NCI-H460 (cell line): Measurements from ENCODE around the gene LGALS1. TPM values are rescaled to one million over a fixed set of nuclear protein-coding genes. Genes with fewer than 3 reads are reported as not detected.

Experiments
- DNase-seq: peaks from one replicate; pipeline ENCODE4 v3.0.0-alpha.2; 2016; ENCODE audit warnings: low read depth; ENCODE audit errors: extremely low read depth
- polyA plus RNA-seq: library from polyadenylated mRNA; depleted of rRNA; stranded (reverse); fragments of >200 nt; gene quantifications from 2 replicates; pipeline ENCODE4 v1.2.3, GENCODE V29; 2014; cell fraction: nucleus; rRNA removed
- total RNA-seq: library from RNA; depleted of rRNA; stranded (reverse); fragments of >200 nt; shearing (Covaris generic); gene quantifications from 2 replicates; pipeline ENCODE4 v1.2.3, GENCODE V29; 2014; rRNA removed

LGALS1 gene
- 742 and 842 TPM in 2 replicates for total RNA-seq
- 498 and 1,078 TPM in 2 replicates for polyA plus RNA-seq

DNA sequence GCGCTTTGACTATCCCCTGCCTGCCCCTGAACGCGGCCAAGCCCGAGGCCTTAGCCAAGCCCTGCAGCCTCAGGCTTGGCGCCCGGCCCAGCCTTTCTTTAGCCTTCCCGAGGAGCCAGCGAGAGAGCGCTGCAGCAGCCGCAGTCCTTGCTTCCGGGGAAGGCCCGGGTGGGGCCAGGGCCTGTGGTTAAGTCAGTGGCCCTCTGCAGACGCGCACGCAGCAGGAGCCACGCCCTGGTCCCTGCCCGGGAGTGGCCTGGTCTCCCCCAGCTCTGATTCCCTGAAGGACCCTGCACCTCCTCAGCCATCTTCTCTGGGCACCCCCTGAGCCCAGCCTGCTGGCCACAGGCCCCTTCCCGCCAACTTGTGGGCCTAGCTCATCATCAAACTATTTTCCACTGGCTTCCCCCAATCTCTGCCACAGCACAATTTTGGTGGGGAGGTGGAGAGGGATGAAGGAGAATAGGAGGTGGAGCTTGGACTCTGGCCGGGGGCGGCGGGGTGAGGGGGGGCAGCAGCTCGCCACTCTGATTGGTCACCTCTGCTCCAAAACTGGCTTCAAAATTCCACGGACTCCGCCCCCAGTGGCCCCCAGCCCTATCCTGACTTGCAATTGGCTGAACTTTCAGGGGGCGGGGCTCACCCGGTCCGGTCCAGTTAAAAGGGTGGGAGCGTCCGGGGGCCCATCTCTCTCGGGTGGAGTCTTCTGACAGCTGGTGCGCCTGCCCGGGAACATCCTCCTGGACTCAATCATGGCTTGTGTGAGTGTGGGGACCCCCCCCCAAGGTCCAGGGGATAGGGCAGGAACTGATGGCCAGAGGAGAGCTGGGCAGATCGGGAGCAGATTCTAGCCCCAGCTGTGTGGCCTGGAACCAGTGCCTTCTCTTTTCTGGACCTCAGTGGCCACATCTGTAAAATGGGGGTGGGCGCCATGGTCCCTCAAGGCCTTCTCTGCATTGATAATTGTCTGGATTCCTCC, at the start of gene LGALS1:
Gene LGALS1, plus strand, starts transcription at position 686 of the 979 bp plus-strand sequence. Its CDS starts 67 bp downstream, at position 753.
- DNase-seq = peak; percentile 88

DNA sequence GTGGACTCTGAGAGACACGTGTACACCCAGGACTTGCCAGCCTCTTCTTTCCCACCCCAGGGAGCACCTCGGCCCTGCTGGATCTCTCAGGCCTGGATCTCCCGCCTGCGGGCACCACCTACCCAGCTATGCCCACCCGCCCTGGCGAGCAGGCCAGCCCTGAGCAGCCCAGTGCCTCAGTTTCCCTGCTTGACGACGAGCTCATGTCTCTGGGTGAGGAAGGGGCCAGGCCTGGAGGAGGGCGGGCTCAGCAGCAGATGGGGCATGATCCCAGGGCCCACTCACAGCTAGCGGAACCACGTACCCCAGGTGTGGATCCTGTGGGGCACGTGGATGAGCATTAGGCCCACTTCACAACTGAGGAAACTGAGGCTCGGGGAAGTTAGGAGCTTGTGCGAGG, 49.7 kb upstream of the LGALS1 start:
- no peak for DNase-seq

DNA sequence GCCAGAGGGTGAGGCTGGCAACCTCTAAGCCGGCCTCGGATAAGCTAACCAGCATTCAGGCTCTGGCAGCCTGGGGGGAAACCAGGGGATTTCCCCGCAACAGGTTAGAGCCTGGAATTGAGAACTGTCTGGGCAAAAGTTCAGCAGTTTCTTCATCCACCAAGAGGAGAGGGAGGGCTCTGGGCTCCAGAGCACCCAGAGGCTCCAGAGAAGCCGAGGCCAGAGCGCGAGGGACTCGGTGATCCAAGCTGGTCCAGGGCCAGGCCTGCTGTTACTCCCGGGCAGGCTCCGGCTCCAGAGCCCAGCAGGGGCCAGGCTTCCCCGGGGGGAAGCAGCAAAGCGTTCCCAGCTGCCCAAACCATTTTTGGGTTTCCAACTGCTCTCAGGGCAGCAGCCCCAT, 49.3 kb upstream of the LGALS1 start:
- DNase-seq = no peak

DNA sequence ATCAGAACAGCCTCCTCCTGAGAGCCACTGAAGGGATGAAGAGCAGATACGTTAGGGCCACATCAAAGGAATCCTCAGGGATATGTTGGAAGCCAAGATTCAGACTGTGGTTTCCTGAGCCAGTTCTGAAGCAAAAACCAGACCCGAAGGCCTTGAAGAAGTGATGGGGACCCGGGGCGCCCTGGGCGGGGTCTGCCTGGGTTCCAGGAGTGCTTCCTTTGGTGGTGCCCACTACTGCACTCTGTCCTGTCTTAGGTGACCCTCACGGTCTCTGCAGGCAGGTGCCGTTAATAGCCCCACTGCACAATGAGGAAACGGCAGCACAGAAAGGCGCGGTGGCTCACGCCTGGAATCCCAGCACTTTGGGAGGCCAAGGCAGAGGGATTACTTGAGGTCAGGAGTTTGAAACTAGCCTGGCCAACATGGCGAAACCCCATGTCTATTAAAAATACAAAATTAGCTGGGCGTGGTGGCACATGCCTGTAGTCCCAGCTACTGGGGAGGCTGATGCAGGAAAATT, 48.8 kb upstream of the LGALS1 start:
- no peak for DNase-seq

DNA sequence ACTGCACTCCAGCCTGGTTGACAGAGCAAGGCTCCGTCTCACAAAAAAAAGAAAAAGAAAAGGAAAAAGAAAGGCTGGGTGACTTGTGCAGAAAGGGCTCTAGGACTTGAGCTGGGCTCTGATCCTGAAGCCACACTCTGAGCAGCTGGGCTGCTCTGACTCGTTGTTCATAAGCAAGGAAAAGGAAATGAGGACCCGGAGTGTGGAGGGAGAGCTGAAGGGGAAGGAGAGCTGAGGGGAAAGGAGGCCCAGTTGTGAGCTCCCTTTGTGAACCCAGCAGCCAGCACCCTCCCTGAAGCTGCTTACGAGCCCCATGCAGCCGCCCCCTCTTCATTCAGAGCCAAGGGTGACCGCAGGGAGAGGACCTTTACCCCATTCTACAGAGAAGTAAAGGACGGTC, 48.3 kb upstream of the LGALS1 start:
- DNase-seq = no peak

DNA sequence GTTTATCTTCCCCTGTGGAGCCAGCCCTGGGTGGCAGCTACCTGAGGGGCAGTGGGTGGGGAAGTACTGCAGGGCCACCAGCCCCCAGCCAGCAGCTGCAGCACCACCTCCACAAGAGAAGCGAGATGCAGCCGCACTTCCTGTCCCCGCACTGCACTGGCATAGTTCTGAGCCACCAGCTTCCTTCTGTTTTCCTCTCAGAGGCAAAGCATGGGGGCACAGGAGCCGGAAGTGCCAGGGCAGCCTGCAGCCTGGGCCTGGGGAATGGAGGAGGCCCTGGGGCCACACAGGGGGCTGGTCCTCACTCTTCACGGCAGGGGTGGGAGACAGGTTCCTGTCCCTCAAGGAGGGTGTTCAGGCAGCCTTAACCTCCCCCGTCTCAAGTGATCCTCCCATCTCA, 47.9 kb upstream of the LGALS1 start:
- DNase-seq = no peak

DNA sequence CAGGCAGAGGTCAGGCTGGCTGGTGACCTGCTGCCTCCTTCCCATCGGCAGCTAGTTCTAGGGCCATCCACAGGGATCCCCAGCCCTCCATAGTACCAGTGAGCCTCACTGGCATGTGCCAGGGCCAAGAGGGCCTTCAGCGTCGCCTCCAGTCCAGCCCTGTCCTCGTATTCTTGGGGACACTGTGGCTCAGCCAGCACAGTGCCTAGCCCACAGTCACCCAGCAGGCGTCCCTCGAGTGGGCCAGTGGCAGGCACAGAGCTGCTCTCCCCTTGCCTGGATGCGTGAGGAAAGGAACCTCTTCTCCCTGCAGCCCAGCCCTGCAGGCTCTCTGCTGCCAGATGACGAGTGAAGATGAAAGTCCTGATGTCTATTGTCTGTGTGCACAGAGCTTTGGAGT, 46.6 kb upstream of the LGALS1 start:
- no peak for DNase-seq

DNA sequence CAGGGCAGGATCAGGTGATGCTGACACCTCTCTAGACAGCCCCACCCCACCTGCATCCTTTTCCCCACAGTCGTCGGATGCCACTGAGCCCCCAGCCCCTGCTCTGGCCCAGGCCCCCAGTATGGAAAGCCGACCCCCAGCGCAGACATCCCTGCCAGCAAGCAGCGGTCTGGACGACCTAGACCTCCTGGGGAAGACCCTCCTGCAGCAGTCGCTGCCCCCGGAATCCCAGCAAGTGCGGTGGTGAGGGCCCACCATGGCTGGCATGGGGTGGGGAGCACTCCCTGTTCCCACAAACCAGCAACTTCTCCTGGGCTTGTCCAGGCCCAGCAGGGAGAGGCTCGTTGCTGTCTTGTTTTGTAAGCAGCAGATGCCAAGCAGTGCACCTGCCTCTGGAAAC, 45.5 kb upstream of the LGALS1 start:
- no peak for DNase-seq

DNA sequence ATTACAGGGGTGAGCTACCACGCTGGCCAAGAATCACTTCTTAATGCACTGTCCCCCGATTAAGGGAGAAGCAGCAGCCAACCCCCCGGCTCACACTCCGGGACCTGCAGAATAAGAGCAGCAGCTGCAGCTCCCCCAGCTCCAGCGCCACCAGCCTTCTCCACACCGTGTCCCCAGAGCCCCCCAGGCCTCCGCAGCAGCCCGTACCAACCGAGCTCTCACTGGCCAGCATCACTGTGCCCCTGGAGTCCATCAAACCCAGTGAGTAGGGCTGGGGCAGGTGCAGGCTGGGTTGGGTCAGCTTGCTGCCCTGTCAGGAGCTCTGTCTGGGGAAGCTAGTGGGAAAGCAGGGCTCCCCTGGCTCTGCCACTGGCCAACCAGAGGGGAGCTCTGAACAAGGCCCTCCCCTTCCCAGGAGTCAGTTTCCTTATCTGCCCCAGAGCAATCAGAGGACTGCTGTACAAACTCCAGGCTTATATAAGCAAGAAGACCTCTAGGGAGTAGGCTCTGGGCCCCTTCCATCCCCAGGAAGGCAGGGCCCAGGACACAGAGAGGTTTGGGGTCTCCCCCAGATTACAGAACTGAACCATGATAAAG, 44.5 kb upstream of the LGALS1 start:
- DNase-seq = no peak

DNA sequence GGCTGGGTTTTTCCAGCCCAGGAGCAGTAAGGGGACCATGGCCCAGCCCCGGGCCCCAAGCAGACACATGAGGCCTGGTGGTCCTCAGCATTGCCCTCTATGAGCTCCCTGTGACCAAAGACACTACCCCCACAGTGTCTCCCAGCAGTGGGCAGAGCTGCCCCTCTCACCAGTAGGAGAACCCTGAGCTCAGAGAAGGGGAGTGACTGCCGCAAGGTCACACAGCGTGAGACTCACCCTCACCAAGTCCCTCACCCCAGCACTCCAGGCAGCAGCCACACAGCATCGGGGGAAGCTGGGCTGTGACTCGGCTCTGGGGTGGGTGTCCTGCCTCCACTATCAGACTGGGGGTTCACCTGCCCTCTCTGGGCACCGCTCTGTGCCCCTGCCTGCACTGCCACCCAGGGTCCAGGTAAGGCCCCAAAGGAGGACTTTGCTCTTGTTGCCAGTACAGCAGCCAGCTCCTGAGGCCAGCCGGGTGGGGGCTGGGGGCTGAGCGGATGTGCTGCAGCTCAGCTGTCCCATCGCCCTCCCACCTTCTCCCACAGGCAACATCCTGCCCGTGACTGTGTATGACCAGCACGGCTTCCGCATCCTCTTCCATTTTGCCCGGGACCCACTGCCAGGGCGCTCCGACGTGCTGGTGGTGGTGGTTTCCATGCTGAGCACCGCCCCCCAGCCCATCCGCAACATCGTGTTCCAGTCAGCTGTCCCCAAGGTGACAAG, 43.8 kb upstream of the LGALS1 start:
- no peak for DNase-seq

DNA sequence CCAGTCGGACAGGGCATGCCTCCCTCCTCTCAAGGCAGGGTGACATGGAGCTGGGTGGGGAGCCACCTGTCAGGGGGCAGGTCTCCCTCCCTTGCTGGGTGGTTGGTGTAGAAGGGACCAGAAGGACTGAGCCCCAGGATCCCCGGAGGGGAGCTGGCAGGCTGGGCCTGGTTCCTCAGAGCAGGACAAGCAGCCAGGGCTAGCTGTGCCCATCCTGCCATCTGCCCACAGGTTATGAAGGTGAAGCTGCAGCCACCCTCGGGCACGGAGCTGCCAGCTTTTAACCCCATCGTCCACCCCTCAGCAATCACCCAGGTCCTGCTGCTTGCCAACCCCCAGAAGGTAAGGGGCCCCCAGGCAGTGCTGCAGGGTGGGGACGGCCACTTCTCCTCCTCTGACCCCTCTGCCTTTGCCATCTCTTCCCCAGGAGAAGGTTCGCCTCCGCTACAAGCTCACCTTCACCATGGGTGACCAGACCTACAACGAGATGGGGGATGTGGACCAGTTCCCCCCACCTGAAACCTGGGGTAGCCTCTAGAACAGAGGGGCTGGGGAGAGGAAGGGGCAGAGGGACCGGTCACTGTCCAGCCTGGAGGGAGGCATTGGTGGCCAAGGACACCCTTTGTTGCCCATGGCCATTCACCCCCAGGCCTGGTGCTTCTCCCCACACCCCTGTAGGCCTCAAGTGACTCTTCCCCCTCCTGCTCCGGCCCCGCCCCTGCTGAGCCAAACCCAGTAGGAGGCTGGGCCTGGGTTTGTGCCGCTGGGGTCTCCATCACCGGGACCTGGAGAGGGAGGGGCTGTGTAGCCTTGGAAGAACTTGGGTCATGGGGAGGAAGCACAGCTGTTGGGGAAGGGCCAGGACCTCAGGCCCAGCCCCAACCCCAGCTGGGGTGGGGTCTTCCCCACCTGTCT, 43.0 kb upstream of the LGALS1 start:
- no peak for DNase-seq

DNA sequence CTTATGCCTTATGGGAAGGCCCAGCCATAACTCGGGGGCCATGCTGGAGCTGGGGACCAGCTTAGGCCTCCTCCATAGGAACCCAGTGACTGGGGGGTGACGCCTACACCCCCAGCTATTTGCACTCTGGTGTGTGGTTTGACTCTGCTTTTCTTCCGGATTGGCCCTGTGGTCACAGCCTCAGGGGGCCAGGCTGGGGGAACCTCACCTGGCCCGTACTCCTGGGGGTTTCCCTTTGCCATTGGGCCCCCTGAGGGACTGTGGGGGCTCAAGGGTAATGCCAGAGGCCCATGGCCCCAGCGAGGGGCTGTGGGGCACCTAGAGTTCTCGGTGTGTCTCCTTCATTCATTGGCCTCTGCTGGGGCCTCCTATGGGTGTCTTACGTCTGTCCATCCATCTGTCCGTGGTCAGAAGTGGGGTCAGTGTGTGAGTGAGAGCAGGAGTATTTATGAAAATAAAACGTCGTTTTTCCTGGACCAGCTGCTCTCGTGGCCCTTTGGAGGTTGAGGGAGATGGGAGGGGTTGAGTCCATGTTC, 42.3 kb upstream of the LGALS1 start:
- DNase-seq = no peak

DNA sequence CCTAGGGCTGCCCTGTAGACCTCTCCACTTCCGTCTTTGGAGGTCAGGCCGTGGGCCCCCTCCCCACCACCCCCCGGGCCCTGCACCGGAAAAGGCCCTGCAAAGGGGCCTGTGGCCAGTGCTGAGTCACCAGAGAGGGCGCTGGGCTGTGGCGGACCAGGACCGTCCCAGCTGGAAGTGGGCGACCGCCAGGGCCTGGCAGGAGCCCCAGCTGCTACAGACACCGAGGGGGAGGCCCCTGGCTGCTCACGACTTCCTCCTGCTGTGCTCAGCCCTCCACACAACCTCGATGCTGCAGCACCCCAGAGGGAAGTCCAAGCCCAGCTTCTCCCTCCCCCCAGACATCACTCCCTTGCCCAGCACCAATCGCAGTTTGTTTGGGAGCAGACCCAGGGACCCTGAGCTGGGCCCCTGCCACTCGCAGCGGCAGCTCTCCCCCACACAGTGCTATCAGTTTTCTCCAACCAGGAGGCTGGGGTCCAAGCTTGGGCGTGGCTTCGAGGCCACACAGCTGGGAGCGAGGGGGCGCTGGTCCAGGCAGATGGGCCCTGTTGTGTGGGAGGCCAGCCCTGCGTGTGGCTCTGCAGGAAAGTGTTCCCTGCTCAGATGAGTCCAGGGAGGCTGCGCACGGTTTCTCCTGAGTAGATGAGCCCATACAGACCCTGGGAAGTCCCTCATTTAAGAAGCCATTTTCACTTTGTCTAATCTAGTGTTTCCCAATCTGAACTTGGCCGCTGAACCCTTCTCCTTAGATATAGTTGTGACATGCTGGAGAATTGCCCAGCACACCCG, 41.6 kb upstream of the LGALS1 start:
- DNase-seq = no peak

DNA sequence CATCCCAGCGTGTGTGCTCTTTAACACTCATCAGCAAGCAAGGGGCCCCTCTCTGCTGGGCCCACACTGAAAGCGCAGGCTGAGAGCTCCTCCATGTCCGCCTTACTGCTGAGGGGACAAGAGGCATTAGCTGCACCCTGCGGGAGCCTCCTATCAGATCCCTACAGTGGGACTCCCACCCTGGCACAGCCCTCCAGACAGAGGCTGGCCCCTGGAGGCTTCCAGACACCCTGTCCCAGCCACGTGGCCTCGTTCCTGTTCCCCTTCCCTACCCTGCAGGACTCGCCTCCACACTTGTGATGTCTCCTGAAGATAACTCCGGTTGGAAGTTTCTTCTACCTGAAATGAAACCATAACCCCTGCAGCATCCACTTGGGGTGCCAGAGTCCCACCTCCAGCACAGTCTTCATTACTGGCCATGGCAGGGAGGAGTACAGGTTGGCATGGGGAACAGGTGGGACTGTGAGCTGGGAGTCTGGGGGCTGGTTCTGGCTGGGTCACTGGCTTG, 41.0 kb upstream of the LGALS1 start:
- no peak for DNase-seq

DNA sequence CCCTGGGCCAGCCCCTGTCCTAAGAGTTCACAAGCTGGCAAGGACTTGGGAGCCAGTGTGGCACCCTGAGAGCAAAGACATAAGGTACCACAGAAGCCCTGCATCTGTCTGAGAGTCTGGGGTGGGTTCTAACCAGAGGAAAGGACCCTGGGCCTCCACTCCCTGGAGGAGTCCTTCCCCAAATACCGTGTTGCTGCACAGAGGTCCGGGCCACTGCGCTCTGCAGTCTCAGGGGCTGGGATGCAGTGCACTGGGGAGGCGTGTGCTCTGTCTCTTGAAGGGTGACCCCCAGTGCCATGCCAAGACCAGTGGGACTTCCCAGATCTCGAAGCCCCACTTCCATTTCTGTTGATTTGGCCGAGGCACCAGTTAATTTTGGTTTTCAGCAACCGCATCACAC, 40.3 kb upstream of the LGALS1 start:
- no peak for DNase-seq

DNA sequence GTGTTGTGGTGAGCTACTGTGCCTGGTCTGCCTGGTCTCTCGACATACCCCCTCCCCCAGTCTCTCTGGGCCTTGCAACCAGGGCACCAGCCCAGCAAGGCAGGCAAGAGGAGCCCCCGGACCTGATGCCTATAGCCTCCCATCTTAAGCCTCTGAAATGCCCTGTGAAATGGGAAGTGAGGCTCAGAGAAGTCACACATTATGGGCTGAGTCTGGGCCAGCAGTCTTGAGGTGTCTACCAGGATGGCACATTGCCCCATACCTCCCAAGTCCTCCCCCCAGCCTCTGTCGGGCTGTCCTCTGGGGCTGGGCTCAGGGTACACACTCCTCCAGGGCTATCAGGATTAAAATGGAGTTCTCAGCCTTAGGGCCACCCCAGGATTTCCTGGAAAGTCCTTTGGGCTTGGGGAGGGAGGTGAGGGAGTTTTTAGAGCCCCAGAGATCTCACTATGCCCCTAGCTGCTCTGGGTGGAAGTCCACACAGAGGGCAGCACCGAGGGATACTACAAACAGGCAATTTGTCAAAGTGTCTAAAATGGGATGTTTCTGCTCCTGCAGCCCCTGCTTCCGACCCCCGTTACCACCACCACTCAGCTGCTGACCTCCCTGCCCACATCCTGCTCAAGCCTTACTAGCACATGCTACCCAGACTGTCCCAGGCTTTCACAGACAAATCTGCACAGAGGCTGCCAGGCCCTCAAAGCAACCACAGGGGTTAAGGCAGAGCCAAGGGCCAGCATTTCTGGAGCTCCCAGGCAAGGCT, 39.1 kb upstream of the LGALS1 start:
- DNase-seq = no peak

DNA sequence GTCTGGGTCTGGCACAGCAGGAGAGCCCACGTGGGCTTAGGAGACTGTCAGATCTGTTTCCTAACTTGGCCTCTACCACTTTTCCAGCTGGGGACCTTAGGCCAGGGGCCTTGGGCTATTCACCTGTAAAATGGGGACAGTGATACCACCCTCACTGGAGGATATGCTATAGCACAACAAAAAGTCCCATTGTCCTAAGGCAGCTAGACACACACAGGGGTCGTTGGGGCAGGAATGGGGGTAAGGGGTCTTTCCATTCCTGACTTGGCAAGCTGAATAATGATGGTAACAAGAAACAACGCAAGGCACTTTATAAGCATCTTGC, 38.5 kb upstream of the LGALS1 start:
- DNase-seq = no peak
